GM12878 (cell line): ENCODE data around the gene CHST8. TPM values are rescaled to one million over a fixed set of nuclear protein-coding genes. Genes with fewer than 3 reads are reported as not detected.

Experiments
- ATAC-seq: fragments of 200-7000 bp; cut with Tn5 transposase; 3 replicates; pipeline ENCODE4 v1.9.1; 2020; ENCODE audit warnings: mild to moderate bottlenecking, moderate library complexity
- BruUV-seq: library from RNA; stranded (reverse); fragments of 400-500 nt; replicated peaks from 2 replicates; lab custom pipeline; 2021; lab: Mats Ljungman, UMichigan
- CTCF ChIA-PET: fragments of 300-600 bp; sonication (Branson Sonifier 250); formaldehyde crosslinking; extraction: SDS; loops from one replicate; lab custom pipeline; 2021; ENCODE audit warnings: inconsistent platforms; lab: Yijun Ruan, JAX
- POLR2A ChIA-PET: fragments of 350-600 bp; formaldehyde crosslinking; extraction: SDS; loops from one replicate; lab custom pipeline; 2021; ENCODE audit warnings: inconsistent platforms; lab: Charles Lee
- RAD21 ChIA-PET: fragments of 300-600 bp; sonication (Branson Sonifier 250); formaldehyde crosslinking; loops from one replicate; lab custom pipeline; 2023; ENCODE audit warnings: antibody characterized with exemption; ENCODE audit not compliant: unreplicated experiment; lab: Charles Lee
- SMC1A ChIA-PET: fragments of 300-600 bp; sonication (Branson Sonifier 250); formaldehyde crosslinking; loops from one replicate; lab custom pipeline; 2023; ENCODE audit not compliant: unreplicated experiment, uncharacterized antibody; lab: Charles Lee
- DNase-seq: peaks from one replicate; pipeline ENCODE4 v3.0.0-alpha.2; 2011; ENCODE audit warnings: low read depth, low spot score
- FAIRE-seq: peaks from 3 replicates; lab custom pipeline; 2011; peaks lifted over from hg19 to GRCh38; lab: Jason Lieb, UNC
- H2AFZ ChIP-seq: 2 replicates; pipeline ENCODE4 v1.6.0; 2011; ENCODE audit warnings: low read depth, low read length, control low read depth; ENCODE audit not compliant: control insufficient read depth
- H3K27ac ChIP-seq: 2 replicates; pipeline ENCODE4 v1.5.1; 2011; ENCODE audit warnings: control low read depth; ENCODE audit not compliant: control insufficient read depth, insufficient read depth
- H3K27me3 ChIP-seq, 2 experiments: replicated peaks in 1 of 2; 2 replicates each; pipeline versions ENCODE4 v1.6.0 to v1.6.1; 2011; ENCODE audit warnings: low read length in 1 of 2; ENCODE audit not compliant: control insufficient read depth in 2 of 2, insufficient read depth in 2 of 2
- H3K36me3 ChIP-seq, 2 experiments: 2 replicates each; pipeline ENCODE4 v1.5.1; 2011; ENCODE audit warnings: low read length in 1 of 2; ENCODE audit not compliant: control insufficient read depth in 2 of 2, insufficient read depth in 2 of 2
- H3K4me1 ChIP-seq: 2 replicates; pipeline ENCODE4 v1.6.1; 2011; ENCODE audit warnings: mild to moderate bottlenecking, low read length, moderate library complexity, mixed read lengths; ENCODE audit not compliant: control insufficient read depth, insufficient read depth
- H3K4me2 ChIP-seq: 2 replicates; pipeline ENCODE4 v1.6.0; 2011; ENCODE audit warnings: control low read depth; ENCODE audit not compliant: control insufficient read depth, insufficient read depth
- H3K4me3 ChIP-seq: fragments of 200-600 bp; sonication (generic); 2 replicates; pipeline ENCODE4 v1.5.1; 2016
- H3K79me2 ChIP-seq: 2 replicates; pipeline ENCODE4 v1.6.0; 2011; ENCODE audit warnings: low read length; ENCODE audit not compliant: control insufficient read depth, insufficient read depth
- H3K9ac ChIP-seq: 2 replicates; pipeline ENCODE4 v1.8.0; 2011; ENCODE audit warnings: low read length, control low read depth, mixed read lengths; ENCODE audit not compliant: control insufficient read depth, insufficient read depth
- H3K9me3 ChIP-seq: replicated peaks from 3 replicates; pipeline ENCODE4 v1.5.1; 2011; ENCODE audit warnings: mild to moderate bottlenecking, low read length; ENCODE audit not compliant: control insufficient read depth, insufficient read depth
- H4K20me1 ChIP-seq: 2 replicates; pipeline ENCODE4 v1.6.0; 2011; ENCODE audit not compliant: control insufficient read depth, insufficient read depth
- BCL11A ChIP-seq: IDR thresholded peaks from 2 replicates; pipeline ENCODE4 v1.6.1; 2011; ENCODE audit warnings: low read depth, low read length
- BRCA1 ChIP-seq: IDR thresholded peaks from 2 replicates; pipeline ENCODE4 v1.6.1; 2011; ENCODE audit warnings: low read depth, low read length, improper control_type of control experiment
- CEBPZ ChIP-seq: fragments of 150-350 bp; IDR thresholded peaks from 2 replicates; pipeline ENCODE4 v1.6.1; 2016; ENCODE audit warnings: low read depth, low read length
- CHD4 ChIP-seq: fragments of 200-600 bp; sonication (generic); IDR thresholded peaks from 2 replicates; pipeline ENCODE4 v1.6.1; 2016; ENCODE audit warnings: mild to moderate bottlenecking
- KDM1A ChIP-seq: fragments of 200-600 bp; sonication (generic); IDR thresholded peaks from 2 replicates; pipeline ENCODE4 v1.6.1; 2016; ENCODE audit warnings: borderline replicate concordance
- MEF2B ChIP-seq: fragments of 450-650 bp; IDR thresholded peaks from 2 replicates; pipeline ENCODE4 v1.6.1; 2018; ENCODE audit warnings: mild to moderate bottlenecking, moderate library complexity; ENCODE audit not compliant: partially characterized antibody, poor library complexity, severe bottlenecking
- NBN ChIP-seq: fragments of 450-650 bp; IDR thresholded peaks from 2 replicates; pipeline ENCODE4 v1.6.1; 2016
- POLR2AphosphoS5 ChIP-seq: IDR thresholded peaks from 2 replicates; pipeline ENCODE4 v1.6.1; 2011; ENCODE audit warnings: mild to moderate bottlenecking, low read length, inconsistent platforms
- RB1 ChIP-seq: fragments of 450-650 bp; formaldehyde crosslinking; IDR thresholded peaks from 2 replicates; pipeline ENCODE4 v1.6.1; 2017; ENCODE audit warnings: mild to moderate bottlenecking, borderline replicate concordance
- RBBP5 ChIP-seq: fragments of 200-600 bp; sonication (generic); conservative IDR thresholded peaks from 2 replicates; pipeline ENCODE4 v1.6.1; 2016
- RFX5 ChIP-seq: IDR thresholded peaks from 2 replicates; pipeline ENCODE4 v1.6.1; 2011; ENCODE audit warnings: low read depth, low read length, improper control_type of control experiment
- SMAD5 ChIP-seq: IDR thresholded peaks from 2 replicates; pipeline ENCODE4 v1.6.1; 2016; ENCODE audit warnings: antibody characterized with exemption, low read depth
- SP1 ChIP-seq: IDR thresholded peaks from one replicate; pipeline ENCODE4 v1.6.1; 2011; ENCODE audit warnings: low read depth, low read length
- TARDBP ChIP-seq: IDR thresholded peaks from 2 replicates; pipeline ENCODE4 v1.6.1; 2016; ENCODE audit warnings: borderline replicate concordance
- TCF12 ChIP-seq: IDR thresholded peaks from 2 replicates; pipeline ENCODE4 v1.6.1; 2011; ENCODE audit warnings: low read depth, mild to moderate bottlenecking, low read length
- TCF3 ChIP-seq: IDR thresholded peaks from 2 replicates; pipeline ENCODE4 v1.6.1; 2012; ENCODE audit warnings: low read depth, mild to moderate bottlenecking, low read length, borderline replicate concordance; ENCODE audit not compliant: insufficient read depth
- WGBS: methylation state at CpG from one replicate; pipeline ENCODE4 v1.1.6; 2016; ENCODE audit warnings: low lambda C conversion rate; ENCODE audit not compliant: insufficient replicate concordance, insufficient coverage; ENCODE audit errors: missing lambda C conversion rate; 5-methylcytosine and 5-hydroxymethylcytosine counted together
- in situ Hi-C: fragments of 300-500 bp; cut with MboI; formaldehyde crosslinking; loops from 9 replicates; pipeline ENCODE4 v1.14.3; 2018; ENCODE audit warnings: mixed read lengths
- intact Hi-C: fragments of 100-400 bp; cut with micrococcal nuclease; formaldehyde crosslinking; loops from one replicate; pipeline ENCODE4 v1.14.2; 2022; ENCODE audit not compliant: unreplicated experiment
- polyA plus RNA-seq, 11 experiments: library from polyadenylated mRNA; depleted of rRNA in 4 of 11; unstranded in 6 of 11; stranded (reverse) in 5 of 11; fragments of >200 nt; fragmentation: Nextera tagmentation in 4 of 11; fragmentation: Illumina TruSeq in 1 of 11; extraction: Ambion mirVana in 4 of 11; extraction: Trizol in 1 of 11; gene quantifications; 1 replicate in 1 of 11; 2 replicates in 10 of 11; pipeline versions ENCODE4 v1.2.1 to v1.2.3, GENCODE V29; 2011 to 2016; ENCODE audit warnings: inconsistent platforms in 2 of 11, missing spikeins in 2 of 11, low read depth in 1 of 11
- total RNA-seq, 4 experiments: library from RNA; depleted of rRNA in 3 of 4; stranded (reverse); fragments of >200 nt in 3 of 4; fragmentation: Illumina TruSeq in 1 of 4; extraction: Trizol in 1 of 4; gene quantifications; 2 replicates each; pipeline versions ENCODE4 v1.2.1 to v1.2.3, GENCODE V29; 2013 to 2021
- TF ChIP-seq, protein P1 (sequence below): fragments of 150-350 bp; IDR thresholded peaks from 2 replicates; pipeline ENCODE4 v1.6.1; 2014; ENCODE audit warnings: mild to moderate bottlenecking, low read depth, low read length
- TF ChIP-seq, protein P2 (sequence below): fragments of 450-650 bp; IDR thresholded peaks from 2 replicates; pipeline ENCODE4 v1.6.1; 2018; ENCODE audit warnings: mild to moderate bottlenecking, low read depth, moderate library complexity; ENCODE audit not compliant: partially characterized antibody

The CHST8 gene
- total and polyA plus RNA-seq, 10 of the 15 experiments (the other 5 are each of a cell fraction or from before 2014, with no cell fraction given): 0.06 TPM; not detected in 9

DNA sequence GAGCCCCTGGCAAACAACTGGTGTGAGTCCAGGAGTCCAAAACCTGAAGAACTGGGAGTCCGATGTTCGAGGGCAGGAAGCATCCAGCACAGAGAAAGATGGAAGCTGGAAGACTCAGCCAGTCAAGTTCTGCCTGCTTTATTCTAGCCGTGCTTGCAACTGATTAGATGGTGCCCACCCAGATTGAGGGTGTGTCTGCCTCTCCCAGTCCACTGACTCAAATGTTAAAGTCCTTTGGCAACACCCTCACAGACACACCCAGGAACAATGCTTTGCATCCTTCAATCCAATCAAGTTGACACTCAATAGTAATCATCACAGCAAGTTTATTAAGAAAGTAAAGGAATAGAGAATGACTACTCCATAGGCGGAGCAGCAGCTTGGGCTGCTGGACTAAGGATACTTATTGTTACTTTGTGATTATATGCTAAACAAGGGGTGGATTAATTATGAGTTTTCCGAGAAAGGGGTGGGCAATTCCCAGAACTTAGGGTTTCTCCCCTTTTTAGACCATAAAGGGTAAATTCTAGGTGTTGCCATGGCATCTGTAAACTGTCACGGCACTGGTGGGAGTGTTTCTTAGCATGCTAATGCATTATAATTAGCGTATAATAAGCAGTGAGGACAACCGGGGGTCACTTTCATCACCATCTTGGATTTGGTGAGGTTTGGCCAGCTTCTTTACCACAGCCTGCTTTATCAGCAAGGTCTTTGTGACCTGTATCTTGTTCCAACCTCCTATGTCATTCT, 109.3 kb downstream of the CHST8 start:
- WGBS: 32% methylated on average over 8 of the region's 8 CpGs
- no peak for ATAC-seq
- no peaks in the 10 kb centered on the region for H3K9me3 ChIP-seq
- TF ChIP-seq RFX5: no peak
- no peak for TF ChIP-seq BCL11A
- no peak for TF ChIP-seq KDM1A
- TF ChIP-seq RBBP5: no peak
- no peak for TF ChIP-seq SP1
- no peak for TF ChIP-seq POLR2AphosphoS5
- TF ChIP-seq BRCA1: no peak
- no peak for TF ChIP-seq CEBPZ
- no peak for TF ChIP-seq TARDBP
- no peak for TF ChIP-seq TCF12
- no peak for TF ChIP-seq TCF3
- no peak for TF ChIP-seq SMAD5
- TF ChIP-seq MEF2B: no peak
- TF ChIP-seq, protein P1, sequence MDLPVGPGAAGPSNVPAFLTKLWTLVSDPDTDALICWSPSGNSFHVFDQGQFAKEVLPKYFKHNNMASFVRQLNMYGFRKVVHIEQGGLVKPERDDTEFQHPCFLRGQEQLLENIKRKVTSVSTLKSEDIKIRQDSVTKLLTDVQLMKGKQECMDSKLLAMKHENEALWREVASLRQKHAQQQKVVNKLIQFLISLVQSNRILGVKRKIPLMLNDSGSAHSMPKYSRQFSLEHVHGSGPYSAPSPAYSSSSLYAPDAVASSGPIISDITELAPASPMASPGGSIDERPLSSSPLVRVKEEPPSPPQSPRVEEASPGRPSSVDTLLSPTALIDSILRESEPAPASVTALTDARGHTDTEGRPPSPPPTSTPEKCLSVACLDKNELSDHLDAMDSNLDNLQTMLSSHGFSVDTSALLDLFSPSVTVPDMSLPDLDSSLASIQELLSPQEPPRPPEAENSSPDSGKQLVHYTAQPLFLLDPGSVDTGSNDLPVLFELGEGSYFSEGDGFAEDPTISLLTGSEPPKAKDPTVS: no peak
- no peak for TF ChIP-seq CHD4
- TF ChIP-seq, protein P2, sequence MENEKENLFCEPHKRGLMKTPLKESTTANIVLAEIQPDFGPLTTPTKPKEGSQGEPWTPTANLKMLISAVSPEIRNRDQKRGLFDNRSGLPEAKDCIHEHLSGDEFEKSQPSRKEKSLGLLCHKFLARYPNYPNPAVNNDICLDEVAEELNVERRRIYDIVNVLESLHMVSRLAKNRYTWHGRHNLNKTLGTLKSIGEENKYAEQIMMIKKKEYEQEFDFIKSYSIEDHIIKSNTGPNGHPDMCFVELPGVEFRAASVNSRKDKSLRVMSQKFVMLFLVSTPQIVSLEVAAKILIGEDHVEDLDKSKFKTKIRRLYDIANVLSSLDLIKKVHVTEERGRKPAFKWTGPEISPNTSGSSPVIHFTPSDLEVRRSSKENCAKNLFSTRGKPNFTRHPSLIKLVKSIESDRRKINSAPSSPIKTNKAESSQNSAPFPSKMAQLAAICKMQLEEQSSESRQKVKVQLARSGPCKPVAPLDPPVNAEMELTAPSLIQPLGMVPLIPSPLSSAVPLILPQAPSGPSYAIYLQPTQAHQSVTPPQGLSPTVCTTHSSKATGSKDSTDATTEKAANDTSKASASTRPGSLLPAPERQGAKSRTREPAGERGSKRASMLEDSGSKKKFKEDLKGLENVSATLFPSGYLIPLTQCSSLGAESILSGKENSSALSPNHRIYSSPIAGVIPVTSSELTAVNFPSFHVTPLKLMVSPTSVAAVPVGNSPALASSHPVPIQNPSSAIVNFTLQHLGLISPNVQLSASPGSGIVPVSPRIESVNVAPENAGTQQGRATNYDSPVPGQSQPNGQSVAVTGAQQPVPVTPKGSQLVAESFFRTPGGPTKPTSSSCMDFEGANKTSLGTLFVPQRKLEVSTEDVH: no peak
- TF ChIP-seq RB1: no peak
- TF ChIP-seq NBN: no peak
- TF ChIP-seq, all 136 proteins: peak for 0
- intact Hi-C loops (no loop called here), in situ Hi-C loops (no loop called here)
- Histone ChIP-seq H3K4me3 (no peak overlapping the region), H2AFZ (no peak overlapping the region), H3K27me3 (no peaks in the 10 kb centered on the region; a peak in 1 of 4 replicates), H3K27ac (no peak overlapping the region), H3K4me1 (no peaks in the 10 kb centered on the region), H3K36me3 (no peaks in the 10 kb centered on the region), H3K4me2 (no peak overlapping the region), H3K9ac (no peak overlapping the region), H3K79me2 (no peaks in the 10 kb centered on the region), H4K20me1 (no peaks in the 10 kb centered on the region; the same call in 1 of the 2 replicates)
- POLR2A ChIA-PET: no interaction called here
- no peak for FAIRE-seq
- RAD21 ChIA-PET: no interaction called here
- BruUV-seq: no TSS peak
- SMC1A ChIA-PET: no interaction called here
- CTCF ChIA-PET: no interaction called here
- DNase-seq: no peak
